HG03135 (cell line): ENCODE data around the gene PTPRN2.

ENCODE experiments used
- ATAC-seq: cut with Tn5 transposase; IDR thresholded peaks from one replicate; pipeline ENCODE4 v1.9.1; 2021; ENCODE audit warnings: mild to moderate bottlenecking, moderate library complexity; ENCODE audit not compliant: unreplicated experiment

PTPRN2 gene

DNA sequence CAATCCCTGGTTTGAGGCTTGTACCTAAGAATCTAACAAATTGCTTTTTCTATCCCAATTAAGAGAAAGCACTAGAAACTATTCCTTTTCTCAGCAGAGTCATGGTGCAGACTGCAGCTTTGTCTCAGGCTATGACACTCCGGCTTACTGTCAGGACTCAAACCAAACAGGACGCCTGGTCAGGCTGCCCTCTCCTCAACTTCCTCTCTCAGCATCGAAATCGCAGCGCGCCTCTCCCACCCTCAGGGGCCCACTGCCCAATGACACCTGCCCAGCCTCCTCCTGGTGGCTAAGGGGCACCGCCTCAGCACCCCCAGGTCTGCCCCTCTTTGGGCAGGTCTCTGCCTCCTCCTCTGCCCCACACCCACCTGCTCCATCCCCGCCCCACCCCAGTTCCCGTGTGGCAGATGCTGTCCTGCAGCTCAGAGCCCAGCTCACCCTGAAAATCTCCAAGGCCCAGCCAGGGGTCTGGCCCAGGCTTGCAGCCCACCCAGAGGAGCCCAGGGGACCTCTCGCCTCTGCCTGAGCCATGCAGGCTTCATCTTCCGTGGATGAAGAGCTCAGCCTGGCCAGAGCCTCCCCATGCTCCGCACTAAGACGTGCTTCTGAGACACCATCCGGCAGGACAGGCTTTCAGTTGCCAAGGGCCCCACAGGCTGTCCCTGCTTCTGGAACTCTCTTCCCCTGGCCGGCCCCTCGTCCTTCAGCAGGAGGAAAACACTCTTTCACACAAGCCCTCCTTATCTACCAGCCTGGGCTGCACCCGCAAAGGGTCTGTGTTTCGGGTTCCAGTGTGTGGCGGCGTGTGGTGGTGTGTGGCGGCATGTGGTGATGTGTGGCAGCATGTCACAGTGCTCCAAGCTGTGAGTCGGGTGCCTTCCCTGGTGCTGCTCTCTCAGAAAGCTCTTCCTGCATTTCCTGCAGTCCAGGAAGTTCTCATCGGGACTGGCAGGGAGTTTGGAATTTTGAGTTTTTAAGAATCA lies 16.4 kb upstream of the PTPRN2 start:
- ATAC-seq: no peak

DNA sequence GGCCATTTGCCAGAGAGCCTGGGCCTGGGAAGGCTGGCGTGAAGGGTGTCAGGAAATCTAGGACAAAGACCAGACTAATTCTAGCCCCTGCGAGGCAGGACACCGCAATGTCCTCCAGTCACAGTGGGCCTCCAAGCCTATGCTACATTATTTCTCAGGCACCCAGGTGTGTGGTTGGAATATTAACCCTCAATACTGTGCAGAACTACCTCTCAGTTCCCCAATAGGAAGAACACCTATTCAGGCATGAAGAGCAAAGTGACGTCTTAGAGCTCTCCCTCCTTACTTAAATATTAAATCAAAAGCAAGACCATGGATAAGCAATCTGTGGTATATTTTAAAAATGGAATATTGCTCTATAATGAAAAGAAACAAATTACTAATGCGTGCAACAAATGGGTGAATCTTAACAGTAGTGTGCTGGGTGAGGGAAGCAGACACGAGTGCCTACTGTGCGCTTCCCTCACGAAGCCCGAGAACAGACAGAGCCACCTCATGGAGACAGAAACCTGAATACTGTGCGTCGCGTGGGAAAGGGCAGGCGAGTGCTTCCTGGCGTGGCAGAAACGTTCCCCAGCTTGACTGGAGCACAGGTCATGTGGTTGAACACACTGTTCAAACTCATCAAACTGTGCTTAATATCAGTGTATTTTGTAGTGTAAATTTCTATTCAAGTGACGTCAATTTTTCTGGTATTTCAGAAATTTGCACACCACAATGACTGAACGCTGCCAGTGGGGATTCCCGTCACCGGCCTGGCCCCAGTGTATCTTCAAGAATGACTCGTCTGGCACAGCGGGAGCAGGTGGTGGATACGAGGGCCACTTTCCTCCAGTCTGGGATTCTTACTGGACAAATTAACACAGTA lies 15.5 kb upstream of the PTPRN2 start:
- ATAC-seq: no peak

DNA sequence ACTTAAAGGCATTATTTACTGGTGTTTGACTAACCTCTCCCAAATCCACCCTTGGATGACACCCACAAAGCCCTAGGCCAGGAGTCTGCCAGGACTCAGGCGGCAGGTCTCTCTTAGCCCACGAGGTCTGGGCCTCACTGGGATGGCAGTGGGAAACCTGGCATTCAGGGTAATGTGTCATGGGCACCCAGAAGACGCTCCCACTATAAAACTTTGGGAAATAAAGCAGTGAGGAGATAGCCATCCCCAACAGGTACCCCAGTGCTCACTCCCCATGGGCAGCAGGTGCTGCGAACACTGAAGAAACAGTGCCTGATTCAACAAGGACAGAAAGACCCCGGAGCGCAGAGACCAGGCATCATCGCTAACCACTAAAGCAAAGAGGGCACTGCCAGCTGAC lies 14.4 kb upstream of the PTPRN2 start:
- ATAC-seq: no peak

DNA sequence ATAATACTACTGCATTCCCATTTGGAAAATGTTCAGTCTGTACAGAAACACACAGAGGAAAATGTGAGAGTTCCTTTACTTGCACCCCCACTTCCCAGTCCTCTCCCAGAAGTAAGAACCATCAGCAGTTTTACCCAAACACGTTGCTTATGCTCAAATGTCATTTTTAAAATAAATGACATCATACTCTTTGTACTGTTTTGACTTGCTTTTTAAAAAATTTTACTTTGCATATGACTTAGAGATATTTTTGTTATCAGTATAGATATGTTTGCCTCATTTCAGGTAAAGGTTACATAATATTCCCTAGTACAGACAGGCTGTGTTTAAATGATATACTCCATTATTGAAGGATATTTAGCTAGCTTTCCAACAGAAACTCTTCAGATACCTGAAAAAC lies 13.5 kb upstream of the PTPRN2 start:
- no peak for ATAC-seq

GRCh38 chr7:158596745-158597144 lies 9.1 kb upstream of the PTPRN2 start:
- no peak for ATAC-seq

DNA sequence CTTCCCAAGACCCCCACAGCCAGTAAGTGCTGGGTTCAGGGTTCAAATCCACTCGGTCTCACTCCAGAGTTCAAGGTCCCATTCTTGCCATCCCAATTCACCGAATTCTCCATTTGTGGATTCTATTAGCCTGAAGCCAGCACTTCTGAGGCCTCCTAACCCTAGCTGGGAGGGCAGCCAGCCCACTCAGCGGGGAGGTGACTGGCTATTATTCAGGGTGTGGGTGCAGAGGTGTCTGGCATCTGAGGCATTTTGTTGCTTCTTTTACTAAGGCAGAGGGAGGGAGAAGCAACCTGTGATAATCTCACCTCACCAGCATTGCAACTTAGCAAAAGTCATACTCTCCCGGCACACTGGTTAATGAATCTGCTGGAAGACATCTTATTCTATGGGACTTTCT lies 8.7 kb upstream of the PTPRN2 start:
- no peak for ATAC-seq

- no peak for ATAC-seq
Observed at GRCh38 chr7:158595068-158595467, 7.4 kb upstream of the PTPRN2 start.

DNA sequence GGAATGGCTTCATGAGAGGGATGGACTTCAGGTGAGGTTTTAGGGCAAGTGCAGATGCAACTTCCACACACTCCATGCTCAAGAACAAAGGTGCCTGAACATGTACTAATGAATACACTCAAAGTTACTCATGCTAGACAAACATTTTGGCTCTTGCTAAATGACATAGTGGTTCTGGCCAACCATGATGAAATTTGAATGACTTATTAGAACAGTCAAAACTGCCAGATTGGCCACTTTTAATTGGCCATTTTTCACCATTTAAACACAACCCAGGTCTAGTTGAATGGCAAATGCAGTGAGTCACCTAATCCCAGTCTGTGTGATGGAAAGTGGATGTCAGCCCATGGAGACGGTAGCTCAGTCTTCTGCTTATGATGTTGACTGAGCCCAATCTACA lies 4.9 kb upstream of the PTPRN2 start:
- no peak for ATAC-seq

DNA sequence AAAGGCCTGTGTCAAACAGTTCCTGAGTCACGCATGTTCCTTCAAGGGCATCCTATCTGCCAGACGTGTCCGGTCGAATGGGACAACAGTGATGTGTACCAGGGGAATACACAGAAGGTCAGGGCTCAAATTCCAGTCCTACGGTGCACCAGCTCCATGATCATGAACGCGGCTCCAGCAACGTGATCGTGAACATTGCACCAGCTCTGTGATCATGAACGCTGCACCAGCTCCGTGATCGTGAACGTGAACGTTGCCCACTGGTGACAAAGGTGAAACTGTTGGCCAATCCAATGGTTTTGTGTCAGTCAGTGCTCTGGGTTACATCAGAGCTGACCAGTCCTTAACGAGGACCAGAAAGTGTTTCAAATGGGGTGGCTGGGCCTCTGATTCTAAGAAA lies 4.3 kb upstream of the PTPRN2 start:
- no peak for ATAC-seq

DNA sequence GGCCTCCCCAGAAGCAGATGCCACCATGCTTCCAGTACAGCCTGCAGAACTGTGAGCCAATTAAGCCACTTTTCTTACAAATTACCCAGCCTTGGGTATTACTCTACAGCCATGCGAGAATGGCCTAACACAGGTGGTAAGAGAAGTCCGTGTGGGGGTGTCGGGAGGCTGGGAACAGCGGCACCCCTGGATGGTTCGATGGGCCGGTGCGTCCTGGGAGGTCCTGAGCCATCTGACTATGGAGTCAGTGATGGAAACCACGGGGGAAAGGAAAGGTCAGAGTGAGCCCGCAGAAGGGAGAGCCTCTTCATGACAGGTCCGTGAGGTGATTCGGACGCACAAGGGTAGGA lies 2.5 kb upstream of the PTPRN2 start:
- ATAC-seq: no peak

DNA sequence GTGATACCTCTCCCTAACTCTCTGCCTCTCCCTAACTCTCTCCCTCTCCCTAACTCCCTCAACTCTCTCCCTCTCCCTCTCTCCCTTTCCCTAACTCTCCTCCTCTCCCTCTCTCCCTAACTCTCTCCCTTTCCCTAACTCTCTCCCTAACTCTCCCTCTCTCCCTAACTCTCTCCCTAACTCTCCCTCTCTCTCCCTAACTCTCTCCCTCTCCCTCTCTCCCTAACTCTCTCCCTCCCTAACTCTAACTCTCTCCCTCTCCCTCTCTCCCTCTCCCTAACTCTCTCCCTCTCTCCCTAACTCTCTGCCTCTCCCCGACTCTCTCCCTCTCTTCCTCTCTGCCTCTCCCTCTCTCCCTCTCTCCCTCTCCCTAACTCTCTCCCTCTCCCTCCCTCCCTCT lies 2.0 kb upstream of the PTPRN2 start:
- no peak for ATAC-seq

DNA sequence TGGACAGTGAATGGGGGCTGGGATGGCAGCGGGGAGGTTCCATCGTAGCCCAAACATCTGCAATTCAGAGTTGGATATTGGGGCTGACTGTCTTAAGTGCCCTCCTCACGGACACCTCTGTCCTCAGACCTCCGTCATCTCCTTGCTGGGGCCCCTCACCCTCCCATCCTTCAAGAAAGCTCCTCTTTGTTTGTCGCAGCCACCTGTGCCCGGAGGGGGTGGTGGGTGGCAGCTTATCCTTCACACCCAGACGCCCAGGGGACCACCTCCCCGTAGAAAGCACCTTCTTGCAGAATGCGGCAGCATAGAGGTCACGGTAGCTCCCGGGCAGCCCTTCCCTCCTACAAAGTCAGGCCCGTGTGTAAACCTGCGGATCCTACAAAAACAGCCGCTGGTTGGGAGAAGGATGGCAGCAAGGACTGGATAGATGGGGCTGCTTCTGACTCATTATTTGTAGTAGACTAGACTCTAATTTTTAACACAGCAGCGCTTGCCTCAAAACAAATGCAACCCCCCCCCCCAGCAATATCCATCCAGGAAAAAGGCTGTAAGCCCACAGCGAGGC lies 1.3 kb upstream of the PTPRN2 start:
- no peak for ATAC-seq

GRCh38 chr7:158588085-158588877 lies 658 bp upstream of the PTPRN2 start:
- no peak for ATAC-seq

- no peak for ATAC-seq
Observed at GRCh38 chr7:158586499-158587161, 993 bp downstream of the PTPRN2 start.

DNA sequence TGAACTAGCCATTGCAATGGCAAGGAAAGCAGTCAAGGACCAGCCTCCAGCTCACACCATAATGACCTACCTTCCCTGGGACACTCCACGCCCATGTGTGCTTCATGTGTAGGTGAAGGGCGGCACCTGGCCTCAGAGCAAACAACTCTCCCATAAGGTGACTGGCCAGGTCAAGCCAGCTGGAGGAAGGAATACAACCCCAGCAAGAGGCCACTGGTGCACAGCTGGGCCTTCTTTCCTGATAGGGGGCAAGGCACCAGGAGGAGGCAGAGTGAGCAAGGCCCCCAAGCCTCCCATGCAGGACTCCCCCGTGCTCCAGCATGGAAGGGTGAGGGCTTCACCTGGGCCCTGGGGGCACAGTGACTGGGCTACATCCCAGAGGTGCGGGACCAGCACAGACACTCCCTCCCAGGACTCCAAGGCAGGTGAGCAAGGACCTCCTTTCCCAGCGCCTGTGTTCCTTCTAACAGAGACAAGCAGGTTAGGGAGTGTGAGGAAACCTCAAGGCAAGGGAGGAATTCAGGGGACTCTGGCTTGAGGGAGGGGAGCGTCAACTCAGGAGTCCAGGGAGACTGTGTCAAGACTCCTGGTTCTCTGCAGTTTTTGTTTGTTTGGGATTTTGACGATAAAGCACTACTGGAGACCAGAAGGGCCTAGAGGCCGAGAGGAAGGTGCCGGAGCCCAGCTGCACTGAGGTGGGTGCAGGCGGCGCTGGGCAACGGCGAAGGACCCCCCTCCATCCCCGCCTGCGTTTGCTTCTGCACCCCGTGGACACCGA lies 1.7 kb downstream of the PTPRN2 start:
- ATAC-seq: no peak

DNA sequence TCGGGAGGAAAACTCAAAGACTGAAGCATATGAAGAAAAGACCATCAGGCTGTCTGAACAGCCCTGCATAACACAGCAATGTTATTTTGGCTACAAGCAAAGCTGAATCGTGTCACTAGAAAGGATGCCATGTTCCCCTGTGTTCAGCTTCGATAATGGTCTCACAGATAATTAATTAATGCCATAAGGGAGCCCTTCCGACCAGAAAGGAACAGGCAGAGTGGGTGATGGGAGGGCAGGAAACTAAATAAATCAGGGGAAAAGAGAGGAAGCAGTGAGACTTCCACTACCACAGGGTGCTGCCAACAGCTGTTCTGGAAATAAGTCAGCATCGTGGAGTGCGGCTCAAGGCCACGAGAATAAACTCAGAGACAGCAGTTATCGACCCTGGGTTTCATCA lies 3.2 kb downstream of the PTPRN2 start:
- ATAC-seq: no peak

GRCh38 chr7:158583810-158584209 lies 3.8 kb downstream of the PTPRN2 start:
- no peak for ATAC-seq

- ATAC-seq: no peak
Observed at GRCh38 chr7:158583143-158583542, 4.5 kb downstream of the PTPRN2 start.

DNA sequence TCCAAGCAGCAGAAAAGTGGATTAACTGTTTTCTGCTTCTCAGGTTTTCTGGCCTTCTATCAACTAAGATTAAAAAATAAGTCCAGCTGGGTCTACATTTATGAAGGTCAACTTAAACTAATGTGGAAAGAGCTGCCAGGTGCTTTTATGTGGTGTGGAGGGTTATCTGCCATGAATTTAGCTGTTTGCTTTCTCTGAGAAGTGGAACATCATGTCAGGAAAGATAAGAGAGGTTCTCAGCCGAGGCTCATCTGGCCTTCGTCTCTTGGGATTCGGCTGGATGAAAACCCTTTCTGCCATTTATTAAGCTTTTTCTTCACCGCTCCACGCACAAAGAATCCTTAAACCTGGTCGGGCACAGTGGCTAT lies 5.5 kb downstream of the PTPRN2 start:
- ATAC-seq: no peak
